Stimulated activated memory B cell treated with anti-CD40 and anti-IgM and Interleukin-4, amounts not matched to agents 10 μg/mL and 1 μg/mL and 100 μg/mL, for 72 hours (primary cell): ENCODE measurements around the gene RING1.

Experiments used
- ATAC-seq: fragments of 150-1000 bp; cut with Tn5 transposase; 2 replicates; pipeline ENCODE4 v1.10.0; 2021
- H3K27ac Mint-ChIP-seq: one replicate; pipeline ENCODE4 v1.8.0; 2022; ENCODE audit warnings: mild to moderate bottlenecking, mixed read lengths
- H3K27me3 Mint-ChIP-seq: one replicate; pipeline ENCODE4 v1.8.0; 2022; ENCODE audit warnings: mixed read lengths
- H3K36me3 Mint-ChIP-seq: one replicate; pipeline ENCODE4 v1.8.0; 2022; ENCODE audit warnings: mixed read lengths
- H3K4me1 Mint-ChIP-seq: one replicate; pipeline ENCODE4 v1.8.0; 2022; ENCODE audit warnings: mixed read lengths
- H3K4me3 Mint-ChIP-seq: one replicate; pipeline ENCODE4 v1.8.0; 2022; ENCODE audit warnings: mild to moderate bottlenecking, moderate library complexity, mixed read lengths
- H3K9me3 Mint-ChIP-seq: one replicate; pipeline ENCODE4 v1.8.0; 2022; ENCODE audit warnings: mixed read lengths

RING1 gene

DNA sequence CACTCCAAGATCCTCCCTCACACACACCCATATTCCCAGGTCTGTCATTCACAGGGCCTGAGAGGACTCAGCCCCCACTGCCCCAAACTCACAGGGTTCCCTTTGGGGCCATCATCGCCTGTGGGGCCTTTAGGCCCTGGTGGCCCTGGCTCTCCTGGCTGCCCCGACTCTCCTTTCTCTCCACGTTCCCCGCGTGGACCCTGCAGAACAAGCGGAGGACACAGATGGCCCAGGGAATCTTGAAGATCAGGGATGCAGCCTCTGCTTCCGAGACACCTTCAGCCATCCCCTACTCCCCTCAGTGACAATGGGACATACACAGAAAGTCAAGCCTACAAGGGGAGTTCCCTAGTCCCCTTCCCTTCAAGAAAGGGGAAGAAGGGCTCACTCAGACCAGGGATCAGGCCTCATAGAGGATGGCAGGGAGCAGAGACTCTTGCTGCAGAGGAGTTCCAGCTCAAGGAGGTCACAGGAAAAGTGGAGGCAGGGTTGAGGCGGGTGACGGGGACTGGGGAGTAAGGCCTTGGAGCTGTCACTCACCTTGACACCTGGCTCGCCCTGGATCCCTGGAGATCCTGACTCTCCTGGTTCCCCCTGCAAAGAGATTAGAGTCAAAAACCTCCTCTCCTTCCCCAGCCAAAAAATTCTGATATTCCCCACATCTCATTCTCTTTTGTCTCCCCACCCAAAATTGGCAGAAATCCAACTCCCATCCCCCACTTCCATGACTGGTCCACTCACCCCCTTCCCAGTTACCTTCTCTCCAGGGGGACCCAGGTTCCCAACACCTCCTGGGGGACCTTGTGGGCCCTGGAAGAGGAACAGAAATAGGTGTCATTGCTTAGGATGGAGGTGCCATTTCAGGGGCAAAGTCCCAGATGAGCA is 38.8 kb upstream of the RING1 start:
- H3K4me1 Mint-ChIP-seq, result peaks cover 29% of the 10 kb centered on the region
- H3K27me3 Mint-ChIP-seq, result peaks cover 52% of the 10 kb centered on the region
- no peaks in the 10 kb centered on the region for H3K36me3 Mint-ChIP-seq
- ATAC-seq, result no peak
- peak overlapping the region; percentile 69 for H3K27ac Mint-ChIP-seq
- no peaks in the 10 kb centered on the region for H3K9me3 Mint-ChIP-seq
- H3K4me3 Mint-ChIP-seq, result no peak overlapping the region

DNA sequence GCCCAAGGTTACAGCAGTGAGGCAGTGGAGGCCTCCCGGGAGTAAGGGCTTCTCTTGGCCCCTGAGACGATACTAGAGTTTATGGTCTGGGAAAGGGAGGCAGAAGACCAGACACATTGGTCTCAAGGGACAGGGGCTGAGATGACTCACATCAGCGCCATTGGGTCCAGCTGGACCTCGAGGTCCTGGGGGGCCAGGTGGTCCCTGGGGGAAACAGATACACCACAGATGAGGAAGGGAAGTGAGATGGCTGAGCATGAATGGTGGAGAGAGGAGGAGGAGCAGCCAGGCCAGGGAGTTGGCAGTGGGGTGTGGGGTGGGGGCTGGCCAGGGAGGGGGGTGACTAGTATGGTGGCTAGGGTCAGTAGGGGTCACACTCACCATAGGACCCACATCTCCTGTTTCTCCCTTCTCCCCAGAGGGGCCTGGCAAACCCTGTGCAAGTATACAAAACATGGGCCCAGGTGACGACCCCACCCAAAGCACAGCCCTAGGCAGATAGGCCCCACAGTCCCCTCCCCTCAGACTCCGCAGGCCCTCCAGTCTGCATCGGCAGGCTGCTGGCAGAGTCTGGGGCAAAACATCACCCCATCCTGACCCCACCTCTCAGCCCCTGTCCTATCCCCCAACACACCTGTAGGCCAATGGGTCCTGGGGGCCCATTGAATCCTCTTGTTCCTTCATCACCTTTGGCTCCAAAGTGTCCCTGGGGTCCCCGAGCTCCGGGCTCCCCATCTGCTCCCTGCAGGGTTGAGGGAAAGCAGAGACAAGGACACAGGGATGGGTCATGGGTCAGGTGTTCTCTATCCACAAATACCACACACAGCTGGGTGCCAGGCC is 37.9 kb upstream of the RING1 start:
- peaks cover 29% of the 10 kb centered on the region for H3K4me1 Mint-ChIP-seq
- H3K9me3 Mint-ChIP-seq, result no peaks in the 10 kb centered on the region
- ATAC-seq, result peak; percentile 69
- no peak overlapping the region for H3K4me3 Mint-ChIP-seq
- H3K36me3 Mint-ChIP-seq, result no peaks in the 10 kb centered on the region
- H3K27ac Mint-ChIP-seq, result peak overlapping the region; percentile 69
- H3K27me3 Mint-ChIP-seq, result peaks cover 56% of the 10 kb centered on the region

DNA sequence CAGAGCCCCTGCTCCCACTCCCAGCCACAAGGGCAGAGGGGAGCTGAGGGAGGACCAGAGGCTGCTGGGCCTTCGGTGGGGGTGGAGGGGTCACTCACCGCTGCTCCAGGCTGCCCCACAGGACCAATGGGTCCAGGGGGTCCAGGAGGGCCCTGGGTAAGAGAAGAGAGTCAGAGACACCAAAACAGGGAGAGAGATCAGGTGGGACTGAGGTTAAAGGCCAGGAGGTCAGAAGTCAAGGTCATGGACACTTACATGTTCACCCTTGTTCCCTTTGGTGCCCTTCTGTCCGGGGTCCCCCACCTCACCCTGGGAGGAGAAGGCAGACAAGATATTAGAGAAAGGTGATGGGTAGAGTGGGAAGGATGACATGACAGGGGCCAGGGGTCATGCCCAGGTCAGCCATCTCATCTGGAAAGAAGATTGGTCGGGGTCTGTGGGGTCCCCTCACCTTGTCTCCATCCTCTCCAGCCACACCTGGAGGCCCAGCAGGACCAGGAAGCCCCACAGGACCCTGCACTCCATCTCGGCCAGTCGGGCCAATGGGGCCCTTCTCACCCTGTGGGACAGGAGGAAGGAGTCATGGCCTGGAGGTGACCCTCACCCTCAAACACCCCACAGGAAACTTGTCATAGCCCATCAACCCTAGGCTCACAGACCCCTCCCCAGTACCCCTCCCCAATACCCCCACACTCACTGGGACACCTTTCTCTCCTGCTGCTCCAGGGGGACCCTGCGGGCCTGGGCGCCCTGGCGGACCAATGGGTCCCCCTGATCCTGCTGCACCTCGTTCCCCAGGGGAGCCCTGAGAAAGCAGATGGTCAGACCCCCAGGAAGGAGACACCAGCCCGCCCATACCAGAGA is 37.1 kb upstream of the RING1 start:
- Mint-ChIP-seq H3K4me3 (no peak overlapping the region), H3K4me1 (peaks cover 29% of the 10 kb centered on the region), H3K27me3 (peaks cover 56% of the 10 kb centered on the region), H3K9me3 (no peaks in the 10 kb centered on the region), H3K36me3 (no peaks in the 10 kb centered on the region), H3K27ac (peak overlapping the region; percentile 69)
- no peak for ATAC-seq

DNA sequence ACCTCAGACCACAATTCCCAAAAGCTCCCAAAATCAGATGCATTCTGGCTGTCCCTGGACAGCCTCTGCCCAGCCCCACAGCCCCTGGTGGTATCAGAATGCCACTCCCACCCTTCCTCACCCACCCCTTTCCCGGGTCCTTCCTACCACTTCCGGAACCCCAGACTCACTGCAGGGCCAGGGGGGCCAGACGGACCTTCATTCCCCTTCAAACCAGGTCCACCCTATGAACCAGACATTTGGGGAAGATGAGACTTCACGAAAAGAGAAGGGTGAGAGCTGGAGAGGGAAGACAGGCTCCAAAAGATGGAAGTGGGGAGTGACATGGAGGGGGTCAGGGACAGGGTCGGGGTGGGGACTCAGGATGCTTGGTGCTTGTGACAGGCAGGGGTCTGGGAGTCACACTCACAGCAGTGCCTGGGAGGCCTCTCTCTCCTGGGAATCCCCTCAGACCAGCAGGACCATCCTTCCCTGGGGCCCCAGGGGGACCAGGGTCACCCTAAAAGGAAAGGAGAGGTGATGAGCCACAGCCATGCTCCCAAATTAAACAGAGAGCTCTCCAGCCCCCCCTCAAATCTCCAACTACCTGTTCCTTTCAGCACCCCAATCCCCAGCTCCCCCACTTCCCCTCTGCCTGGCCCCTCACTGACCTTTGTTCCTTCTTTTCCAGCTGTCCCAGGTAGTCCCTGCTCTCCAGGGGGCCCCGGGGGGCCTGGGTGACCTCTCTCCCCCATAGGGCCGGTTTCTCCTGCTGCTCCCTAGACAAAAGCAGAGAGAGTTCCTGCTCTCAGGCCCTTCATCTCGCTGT is 36.2 kb upstream of the RING1 start:
- Mint-ChIP-seq H3K36me3 (no peaks in the 10 kb centered on the region), H3K4me1 (peaks cover 29% of the 10 kb centered on the region), H3K27ac (peak overlapping the region; percentile 10), H3K9me3 (no peaks in the 10 kb centered on the region), H3K4me3 (no peak overlapping the region), H3K27me3 (peaks cover 56% of the 10 kb centered on the region)
- no peak for ATAC-seq

DNA sequence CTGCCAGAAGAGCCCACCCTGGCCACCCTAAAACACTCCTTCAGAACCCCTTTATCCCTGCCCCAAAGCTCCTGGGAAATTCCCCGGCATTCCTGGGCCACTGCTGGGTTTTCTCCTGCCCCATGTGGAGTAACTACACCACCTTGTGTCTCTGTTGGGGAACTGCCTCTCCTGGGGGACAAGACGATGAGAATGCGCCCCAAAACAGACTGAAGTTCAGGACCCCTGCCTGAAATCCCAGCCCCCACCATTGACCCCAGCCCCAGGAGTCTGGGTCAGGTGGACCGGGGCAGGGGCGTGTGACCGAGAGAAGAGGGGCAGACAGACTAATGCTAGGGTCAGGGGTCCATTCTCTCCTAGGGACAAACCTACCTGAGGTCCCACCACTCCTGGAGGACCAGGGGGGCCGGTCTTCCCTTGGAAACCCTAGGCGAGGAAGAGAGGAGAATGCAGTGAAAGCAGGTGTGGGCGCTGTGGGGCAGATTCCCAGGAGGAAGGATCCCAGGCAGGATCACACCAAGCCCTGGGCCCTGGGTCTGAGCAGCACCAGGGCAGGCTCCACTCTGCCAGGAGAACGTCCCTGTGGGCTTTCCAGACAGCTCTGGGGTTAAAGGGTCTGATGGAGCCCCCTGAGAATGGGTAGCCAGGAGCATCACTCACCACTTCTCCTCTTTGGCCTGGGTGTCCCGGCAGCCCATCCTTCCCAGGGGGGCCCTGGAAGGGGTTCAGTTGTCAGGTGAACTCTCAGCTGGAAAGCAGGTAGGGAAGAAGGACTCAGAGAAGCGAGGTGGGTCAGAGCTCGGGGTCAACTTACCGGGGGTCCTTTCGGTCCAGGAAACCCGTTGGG is 35.4 kb upstream of the RING1 start:
- Mint-ChIP-seq H3K4me1 (peaks cover 29% of the 10 kb centered on the region), H3K27ac (peak overlapping the region; percentile 10), H3K36me3 (no peaks in the 10 kb centered on the region), H3K4me3 (no peak overlapping the region), H3K27me3 (peaks cover 64% of the 10 kb centered on the region), H3K9me3 (no peaks in the 10 kb centered on the region)
- ATAC-seq, result no peak

DNA sequence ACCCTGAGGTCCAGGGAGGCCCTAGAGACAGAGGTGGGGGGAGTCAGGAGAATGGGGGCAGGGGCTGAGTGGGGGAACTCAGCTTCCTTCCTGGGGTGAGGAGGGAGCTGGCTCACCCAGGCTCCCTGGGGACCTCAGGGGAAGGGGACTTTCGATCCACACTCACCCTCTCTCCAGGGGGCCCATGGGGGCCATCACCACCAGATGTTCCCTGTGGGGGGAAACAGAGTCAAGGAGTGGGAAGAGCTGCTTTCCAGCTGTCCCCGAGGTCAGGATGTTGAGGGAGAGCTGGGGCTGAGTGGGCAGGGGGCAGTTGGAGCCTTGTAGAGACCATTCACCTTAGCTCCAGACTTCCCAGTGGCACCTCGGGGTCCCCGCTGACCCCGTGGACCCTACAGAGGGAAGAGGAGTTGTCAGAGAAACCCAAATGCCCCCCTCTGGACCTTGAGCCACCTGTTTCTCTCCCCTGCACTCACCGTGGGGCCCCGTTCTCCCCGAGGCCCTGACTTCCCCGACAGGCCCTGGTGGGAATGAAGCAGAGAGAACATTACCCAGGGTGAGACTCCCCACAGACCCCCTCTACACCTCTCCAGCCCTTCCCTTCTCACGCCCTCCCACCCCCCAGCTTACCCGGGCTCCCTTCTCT is 34.6 kb upstream of the RING1 start:
- Mint-ChIP-seq H3K4me1 (peaks cover 29% of the 10 kb centered on the region), H3K27ac (no peak overlapping the region), H3K27me3 (peaks cover 71% of the 10 kb centered on the region), H3K9me3 (no peaks in the 10 kb centered on the region), H3K36me3 (no peaks in the 10 kb centered on the region), H3K4me3 (no peak overlapping the region)
- no peak for ATAC-seq

DNA sequence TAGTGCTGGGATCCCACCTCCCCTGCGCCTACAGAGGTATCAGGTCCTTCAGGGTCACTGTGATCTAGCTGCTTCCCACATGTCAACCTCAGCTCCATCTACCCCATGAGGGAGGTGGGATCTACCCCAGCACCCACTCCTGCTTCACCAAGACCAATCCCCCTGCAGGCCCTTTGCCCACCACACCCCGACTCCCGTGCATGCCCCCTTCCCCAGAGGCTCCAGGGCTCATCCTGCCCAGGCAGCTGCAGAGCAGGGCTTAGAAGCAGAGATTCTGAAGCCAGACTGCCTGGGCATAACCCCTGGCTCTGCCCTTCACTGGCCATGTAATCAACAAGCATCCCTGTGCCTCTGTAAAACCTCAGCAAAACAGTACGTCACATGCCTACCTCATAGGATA is 33.5 kb upstream of the RING1 start:
- no peaks in the 10 kb centered on the region for H3K9me3 Mint-ChIP-seq
- no peak overlapping the region for H3K27ac Mint-ChIP-seq
- peaks cover 63% of the 10 kb centered on the region for H3K27me3 Mint-ChIP-seq
- no peaks in the 10 kb centered on the region for H3K36me3 Mint-ChIP-seq
- H3K4me3 Mint-ChIP-seq, result no peak overlapping the region
- no peak for ATAC-seq
- peaks cover 19% of the 10 kb centered on the region for H3K4me1 Mint-ChIP-seq

DNA sequence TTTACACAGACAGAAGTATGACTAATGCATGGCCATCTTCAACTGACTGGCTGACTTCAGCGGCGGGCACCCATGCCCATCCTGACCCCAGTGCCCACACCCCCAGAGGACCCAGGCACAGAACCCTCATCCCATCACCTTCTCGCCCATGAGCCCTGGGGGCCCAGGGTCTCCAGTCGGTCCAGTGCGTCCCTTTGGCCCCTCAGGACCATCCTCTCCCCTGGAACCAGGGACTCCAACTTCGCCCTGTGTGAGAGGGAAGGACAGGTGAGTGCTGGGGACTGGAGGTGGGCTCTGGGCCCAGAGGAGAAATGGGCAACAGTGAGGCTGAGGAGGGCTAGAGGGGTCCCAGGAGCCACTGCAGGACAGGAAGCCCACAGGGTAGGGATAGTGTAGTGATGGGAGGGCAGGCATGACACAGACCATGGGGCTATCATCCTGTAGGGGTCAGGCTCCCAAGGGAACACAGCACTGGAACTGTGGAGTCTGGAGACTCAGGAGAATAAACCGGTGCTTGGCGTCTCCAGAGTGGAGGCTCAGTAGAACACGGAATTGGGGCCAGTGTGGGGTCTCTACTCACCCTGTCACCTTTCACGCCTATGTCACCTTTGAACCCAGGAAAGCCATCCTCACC is 32.7 kb upstream of the RING1 start:
- peaks cover 63% of the 10 kb centered on the region for H3K27me3 Mint-ChIP-seq
- no peak overlapping the region for H3K27ac Mint-ChIP-seq
- H3K4me3 Mint-ChIP-seq, result no peak overlapping the region
- peaks cover 12% of the 10 kb centered on the region for H3K4me1 Mint-ChIP-seq
- ATAC-seq, result no peak
- no peaks in the 10 kb centered on the region for H3K9me3 Mint-ChIP-seq
- H3K36me3 Mint-ChIP-seq, result no peaks in the 10 kb centered on the region

DNA sequence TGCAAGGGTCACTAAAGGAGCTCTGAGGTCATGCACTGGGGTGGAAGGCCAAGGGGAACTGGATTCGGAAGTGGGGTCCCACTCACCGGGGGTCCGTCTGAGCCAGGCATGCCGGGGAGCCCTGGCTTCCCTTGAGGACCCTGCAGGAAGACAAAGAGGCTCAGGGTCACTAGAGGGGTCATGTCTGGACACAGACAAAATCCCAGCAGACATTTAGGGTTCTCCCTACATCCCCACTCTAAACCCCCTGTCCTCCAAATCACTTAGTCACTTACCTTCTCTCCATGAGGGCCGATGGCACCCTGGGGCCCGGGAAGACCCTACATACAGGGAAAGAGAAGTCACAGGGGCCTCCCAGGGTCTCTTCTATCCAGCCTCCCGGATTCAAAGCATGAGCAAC is 31.4 kb upstream of the RING1 start:
- no peak overlapping the region for H3K27ac Mint-ChIP-seq
- H3K36me3 Mint-ChIP-seq, result no peaks in the 10 kb centered on the region

DNA sequence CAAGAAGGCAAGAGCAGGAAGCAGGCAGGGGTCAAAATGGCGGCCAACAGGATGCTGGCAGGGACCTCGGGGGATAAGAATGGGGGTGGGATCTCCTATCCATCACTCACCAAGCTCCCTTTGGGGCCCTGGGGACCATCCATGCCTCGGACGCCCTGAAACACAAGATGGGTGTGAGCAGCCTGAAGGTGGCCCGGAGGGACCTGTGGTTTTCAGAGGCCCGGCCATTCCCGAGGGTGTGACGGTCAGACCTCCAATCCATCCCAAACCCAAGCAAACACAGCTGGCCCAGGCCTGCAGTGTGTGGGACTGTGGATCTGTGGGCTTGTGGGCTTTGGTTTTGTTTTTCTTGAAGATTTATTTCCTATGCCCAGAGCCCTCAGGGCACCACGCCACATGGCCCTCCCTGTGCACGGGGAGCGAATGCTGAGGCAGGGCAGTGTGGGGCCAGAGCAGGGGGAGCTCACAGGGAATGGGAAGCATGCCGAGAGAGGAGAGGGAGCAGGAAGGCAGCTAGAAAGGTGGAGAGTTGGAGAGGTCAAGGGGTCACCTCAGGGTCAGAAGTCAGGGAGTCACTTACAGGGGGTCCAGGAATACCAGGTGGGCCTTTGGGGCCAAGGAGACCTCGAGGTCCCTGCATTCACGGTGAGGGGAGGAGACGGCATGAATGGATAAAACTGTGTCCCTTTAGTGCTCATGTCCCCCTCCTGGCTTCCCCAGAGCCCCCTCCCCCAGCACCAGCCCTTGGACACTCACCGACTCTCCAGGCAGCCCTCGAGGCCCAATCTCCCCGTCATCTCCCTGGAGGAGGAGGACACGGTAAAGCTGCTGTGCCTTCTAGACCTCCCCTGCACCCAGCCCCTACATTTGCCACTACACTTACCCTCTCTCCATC is 30.5 kb upstream of the RING1 start:
- Mint-ChIP-seq H3K36me3 (peaks cover 3% of the 10 kb centered on the region), H3K27ac (no peak overlapping the region), H3K27me3 (peaks cover 54% of the 10 kb centered on the region), H3K4me3 (no peak overlapping the region), H3K4me1 (peaks cover 4% of the 10 kb centered on the region), H3K9me3 (peaks cover 3% of the 10 kb centered on the region)
- ATAC-seq, result no peak

More for the DNA sequence above, 31.4 kb upstream of the RING1 start:
- Mint-ChIP-seq H3K4me1 (peaks cover 7% of the 10 kb centered on the region), H3K9me3 (no peaks in the 10 kb centered on the region), H3K27me3 (peaks cover 63% of the 10 kb centered on the region), H3K4me3 (no peak overlapping the region)
- no peak for ATAC-seq

DNA sequence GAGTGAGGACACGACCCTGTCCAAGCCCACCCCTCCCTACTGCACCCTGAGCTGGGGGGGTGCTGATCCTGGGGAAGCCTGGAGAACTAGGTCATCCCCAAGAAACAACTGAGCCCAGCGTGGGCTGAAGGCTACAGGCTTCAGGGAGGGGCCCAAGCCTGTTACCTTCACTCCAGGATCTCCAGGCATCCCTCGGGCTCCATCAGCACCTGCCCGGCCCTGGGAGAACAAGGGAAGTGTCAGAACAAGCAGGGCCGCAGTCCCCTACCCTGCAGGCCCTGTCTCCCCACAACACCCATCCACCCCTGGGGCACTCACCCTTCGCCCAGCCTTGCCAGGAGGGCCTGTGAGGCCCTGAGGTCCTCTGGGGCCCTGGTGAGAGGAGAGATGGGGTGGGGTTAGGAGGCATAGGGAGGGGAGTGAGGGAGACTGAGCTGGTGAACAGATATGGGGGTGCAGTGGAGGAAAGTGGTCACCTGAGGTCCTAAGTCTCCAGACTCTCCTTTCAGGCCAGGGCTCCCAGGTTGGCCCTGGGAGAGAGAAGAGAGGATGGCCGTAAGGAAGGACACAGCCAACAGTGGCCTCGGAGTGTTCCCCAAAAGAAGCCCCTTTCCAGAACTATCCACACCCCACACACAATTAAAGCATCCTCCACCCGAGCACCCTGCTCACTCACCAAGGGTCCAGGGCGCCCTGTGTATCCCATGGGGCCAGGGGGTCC is 29.4 kb upstream of the RING1 start:
- H3K27ac Mint-ChIP-seq, result no peak overlapping the region
- no peak overlapping the region for H3K4me3 Mint-ChIP-seq
- peaks cover 13% of the 10 kb centered on the region for H3K4me1 Mint-ChIP-seq
- H3K27me3 Mint-ChIP-seq, result peaks cover 45% of the 10 kb centered on the region
- H3K9me3 Mint-ChIP-seq, result peaks cover 10% of the 10 kb centered on the region
- ATAC-seq, result no peak
- peaks cover 12% of the 10 kb centered on the region for H3K36me3 Mint-ChIP-seq

DNA sequence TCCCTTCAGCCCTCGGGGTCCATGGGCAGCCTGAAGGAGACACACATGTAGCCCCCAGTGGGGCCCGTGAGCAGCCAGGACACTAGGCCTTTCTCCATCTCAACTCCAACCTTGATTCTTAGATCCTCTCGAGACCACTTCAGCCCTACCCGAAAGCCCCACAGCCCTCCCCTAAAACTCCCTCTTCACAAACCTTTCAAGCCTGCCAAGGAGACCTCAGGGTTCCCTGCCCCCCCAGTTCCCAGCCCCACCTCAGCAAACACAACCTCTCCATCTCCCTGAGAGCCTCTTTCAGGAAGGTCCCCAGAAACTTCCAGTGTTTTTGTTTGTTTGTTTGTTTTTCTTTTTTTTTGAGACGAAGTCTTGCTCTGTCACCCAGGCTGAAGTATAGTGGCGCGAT is 27.2 kb upstream of the RING1 start:
- Mint-ChIP-seq H3K4me3 (no peak overlapping the region), H3K27me3 (peaks cover 48% of the 10 kb centered on the region), H3K4me1 (peaks cover 13% of the 10 kb centered on the region), H3K9me3 (peaks cover 13% of the 10 kb centered on the region), H3K27ac (no peak overlapping the region), H3K36me3 (peaks cover 20% of the 10 kb centered on the region)
- ATAC-seq, result no peak
